ENCODE data around the gene RBMS2.
"Not testable (repeated sequence)": the region's sequence is repeated elsewhere in the genome, so short reads cannot be mapped to it uniquely, and the experiment has no call there.

RBMS2 gene

DNA sequence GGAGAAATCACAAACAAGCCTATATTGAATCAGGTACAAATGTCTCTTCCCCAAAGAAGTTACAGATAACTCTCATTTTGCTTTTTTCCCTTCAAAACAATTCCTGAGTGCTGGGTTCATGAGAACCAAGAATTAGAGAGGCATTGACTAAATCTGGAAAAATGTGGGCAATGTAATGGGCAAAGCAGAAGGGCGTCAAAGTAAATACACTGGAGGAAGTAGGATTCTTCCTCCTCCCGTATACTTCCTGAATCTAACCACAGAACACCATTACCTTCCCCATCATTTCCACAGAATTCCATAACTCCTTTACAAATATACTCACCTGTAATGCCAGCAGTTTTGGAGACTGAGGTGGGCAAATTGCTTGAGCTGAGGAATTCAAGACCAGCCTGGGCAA is 3.0 kb upstream of the RBMS2 start:
- DNase-seq: no peak

DNA sequence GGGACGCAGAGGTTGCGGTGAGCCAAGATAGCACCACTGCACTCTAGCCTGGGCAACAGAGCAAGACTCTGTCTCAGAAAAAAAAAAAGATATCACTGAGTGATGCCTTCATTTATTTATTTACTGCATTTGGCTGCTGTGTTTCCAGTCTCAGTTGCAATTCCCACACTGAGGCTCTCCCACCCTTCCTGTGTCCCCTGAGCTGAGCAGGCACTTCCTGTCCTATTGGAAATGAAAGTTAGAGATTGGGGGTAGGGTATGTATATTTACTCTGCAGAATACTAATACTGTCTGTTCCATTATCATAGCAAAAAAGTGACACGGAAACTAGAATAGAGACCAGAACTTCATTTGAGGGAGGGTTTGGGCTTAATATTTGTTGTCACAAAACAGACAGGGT is 1.6 kb upstream of the RBMS2 start:
- DNase-seq: no peak

DNA sequence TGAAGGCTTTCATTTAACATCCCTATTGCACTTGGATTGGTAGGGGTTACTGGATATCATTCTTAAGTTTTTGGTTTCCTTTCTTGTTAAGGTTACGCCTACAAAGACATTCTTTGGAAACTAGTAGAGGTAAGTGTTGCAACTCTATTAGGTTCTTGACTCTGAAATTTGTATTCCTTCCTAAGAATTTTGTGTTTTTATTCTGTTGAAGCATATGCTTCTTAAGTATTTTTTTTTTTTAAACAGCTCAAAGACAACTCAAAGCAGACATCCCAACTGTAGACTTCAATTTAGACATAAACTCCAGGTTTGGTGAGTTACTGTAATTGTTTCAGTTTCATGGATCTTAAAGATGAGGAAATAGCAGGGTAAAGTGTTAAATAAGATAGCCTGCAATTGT is 1.1 kb upstream of the RBMS2 start:
- DNase-seq: no peak

DNA sequence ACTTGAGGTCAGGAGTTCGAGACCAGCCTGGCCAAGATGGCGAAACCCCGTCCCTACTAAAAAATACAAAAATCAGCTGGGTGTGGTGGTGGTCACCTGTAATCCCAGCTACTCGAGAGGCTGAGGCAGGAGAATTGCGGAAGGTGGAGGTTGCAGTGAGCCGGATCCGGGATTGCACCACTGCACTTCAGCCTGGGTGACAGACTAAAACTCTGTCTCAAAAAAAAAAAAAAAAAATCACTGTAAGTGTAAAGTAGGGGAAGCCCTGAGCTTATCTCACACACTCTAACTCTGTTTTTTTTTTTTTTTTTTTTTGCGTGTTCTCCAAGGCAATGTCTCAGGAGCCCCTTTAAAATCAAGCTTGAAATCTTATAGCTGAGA is 421 bp upstream of the RBMS2 start:
- no peak for DNase-seq

DNA sequence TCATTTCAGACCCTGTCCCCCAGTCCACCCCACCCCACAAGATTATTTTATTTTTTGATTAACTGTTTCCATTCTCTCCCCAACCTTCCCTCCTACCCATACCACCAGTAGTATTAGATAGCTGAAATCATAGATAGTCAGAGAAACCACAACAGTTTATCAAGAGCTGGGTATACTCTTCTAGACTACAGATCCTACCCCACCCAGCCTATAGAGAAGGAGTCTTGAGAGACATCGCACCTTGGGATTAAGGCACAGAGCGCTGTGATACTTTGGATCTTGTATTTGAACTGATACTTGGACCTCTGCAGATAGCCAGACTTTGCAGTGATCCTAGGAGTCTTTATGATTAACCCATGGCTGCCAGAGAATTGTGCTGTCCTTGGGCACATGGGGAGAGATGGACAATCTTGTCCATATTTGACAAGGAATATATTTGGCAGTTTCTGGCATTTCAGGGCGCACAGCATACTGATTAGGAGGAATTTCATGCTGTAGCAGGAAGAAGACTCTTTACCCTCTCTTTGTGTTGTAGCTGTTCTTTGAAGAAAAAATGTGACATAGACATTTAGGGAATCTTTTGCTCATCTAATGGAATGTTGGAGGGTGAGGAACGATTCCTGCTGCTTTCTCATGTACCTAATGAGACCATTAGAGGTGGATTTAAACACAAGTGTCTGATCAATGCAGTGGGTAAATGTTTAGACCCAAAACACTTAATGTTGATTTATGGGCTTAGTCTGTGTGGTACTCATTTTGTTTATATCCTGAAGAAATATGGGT is 982 bp downstream of the RBMS2 start:
- no peak for DNase-seq

DNA sequence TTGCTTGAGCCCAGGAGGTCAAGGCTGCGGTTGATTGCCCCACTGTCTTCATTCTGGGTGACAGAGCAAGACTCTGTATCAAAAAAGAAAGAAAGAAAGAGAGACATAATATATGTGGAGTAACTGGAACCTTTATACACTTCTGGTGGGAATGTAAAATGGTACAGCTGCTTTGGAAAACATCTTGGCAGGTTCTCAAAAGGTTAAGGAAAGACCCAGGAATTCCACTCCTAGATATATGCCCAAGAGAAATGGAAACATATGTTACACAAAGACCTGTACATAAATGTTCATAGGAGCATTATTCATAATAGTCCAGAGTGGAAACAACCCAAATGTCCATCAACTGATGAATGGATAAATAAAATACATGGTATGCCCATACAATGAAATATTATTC is 7.2 kb downstream of the RBMS2 start:
- DNase-seq: no peak

DNA sequence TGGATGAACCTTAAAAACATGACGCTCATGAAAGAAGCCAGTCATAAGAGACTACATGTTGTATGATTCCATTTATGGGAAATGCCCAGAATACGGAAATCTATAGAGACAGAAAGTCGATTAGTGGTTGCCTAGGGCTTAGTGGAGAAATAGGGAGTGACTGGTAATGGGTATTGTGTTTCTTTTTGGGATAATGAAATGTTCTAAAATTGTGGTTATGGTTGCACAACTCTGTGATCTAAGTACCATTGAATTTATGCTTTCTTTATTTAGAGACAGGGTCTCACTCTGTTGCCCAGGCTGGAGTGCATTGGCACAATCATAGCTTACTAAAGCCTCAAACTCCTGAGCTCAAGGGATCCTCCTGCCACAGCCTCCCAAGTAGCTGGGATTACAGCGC is 8.0 kb downstream of the RBMS2 start:
- no peak for DNase-seq

DNA sequence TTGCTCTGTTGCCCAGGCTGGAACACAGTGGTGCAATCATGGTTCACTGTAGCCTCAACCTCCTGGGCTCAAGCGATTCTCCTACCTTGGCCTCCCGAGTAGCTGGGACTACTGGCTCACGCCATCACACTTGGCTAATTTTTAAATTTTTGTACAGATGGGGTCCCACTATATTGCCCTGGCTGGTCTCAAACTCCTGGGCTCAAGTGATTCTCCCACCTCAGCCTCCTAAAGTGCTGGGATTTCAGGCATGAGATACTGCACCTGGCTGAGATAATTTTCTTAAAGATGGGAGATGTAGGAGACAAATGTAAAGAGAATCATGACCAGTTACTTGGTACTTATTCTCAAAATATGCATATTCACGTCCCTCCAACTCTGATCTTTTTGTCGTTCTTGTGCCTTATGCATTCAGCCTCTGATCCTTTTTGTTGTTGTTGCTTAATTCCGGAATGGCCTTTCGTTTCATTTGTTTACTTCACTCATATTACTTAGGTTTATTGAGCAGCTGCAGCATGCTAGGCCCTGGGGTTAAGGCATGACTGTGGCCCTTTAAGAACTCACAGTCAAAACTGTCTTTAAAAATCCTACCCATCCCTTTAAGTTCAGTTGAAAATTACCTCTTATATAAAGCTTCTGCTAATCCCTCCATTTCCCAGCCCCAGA is 8.9 kb downstream of the RBMS2 start:
- no peak for DNase-seq

DNA sequence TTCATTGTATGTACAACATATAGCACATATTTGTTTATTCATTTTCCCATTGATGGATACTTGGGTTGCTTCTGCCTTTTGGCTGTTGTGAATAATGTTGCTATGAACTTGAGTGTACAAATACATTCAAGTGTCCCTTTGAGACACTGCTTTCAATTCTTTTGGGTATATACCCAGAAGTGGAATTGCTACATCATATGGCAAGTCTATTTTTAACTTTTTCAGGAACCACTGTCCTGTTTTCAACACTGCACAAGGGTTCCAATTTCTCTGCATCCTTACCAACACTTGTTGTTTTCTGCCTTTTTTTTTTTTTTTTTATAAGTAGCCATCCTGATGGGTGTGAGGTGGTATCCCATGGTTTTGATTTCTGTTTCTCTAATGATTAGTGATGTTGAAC is 15.9 kb downstream of the RBMS2 start:
- DNase-seq: no peak

DNA sequence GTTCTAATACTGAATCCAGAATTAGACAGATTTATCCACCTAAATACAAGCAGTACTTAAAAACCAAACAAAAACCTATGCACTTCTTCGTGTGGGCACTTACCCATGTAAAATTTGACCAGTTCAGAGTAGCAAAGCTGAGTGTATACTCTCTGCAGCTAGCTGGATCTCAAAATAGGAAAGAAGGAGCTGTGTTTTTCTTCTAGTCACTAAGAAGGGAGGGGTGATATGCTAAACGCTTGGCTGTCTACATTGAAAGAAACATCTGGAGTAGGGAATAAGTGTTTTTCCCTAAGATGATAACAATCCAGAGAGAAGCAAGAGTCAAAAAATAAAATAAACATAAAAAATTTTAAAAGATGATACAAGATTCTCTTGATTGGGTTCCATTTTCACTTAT is 20.0 kb downstream of the RBMS2 start:
- no peak for DNase-seq

DNA sequence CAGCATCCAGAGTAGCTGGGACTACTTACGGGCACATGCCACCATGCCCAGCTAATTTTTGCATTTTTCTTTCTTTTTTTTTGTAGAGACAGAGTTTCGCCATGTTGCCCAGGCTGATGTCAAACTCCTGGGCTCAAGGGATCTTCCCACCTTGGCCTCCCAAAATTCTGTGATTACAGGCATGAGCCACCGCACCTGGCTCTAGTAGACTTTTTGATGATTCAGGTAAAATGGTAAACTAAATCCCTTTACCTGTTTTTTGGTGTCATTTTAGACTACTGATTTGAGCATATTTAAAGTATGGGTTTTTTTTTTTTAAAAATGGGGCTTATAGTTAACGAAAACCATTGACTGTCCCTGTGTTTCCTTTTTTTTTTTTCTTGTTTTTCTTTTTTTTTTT is 20.5 kb downstream of the RBMS2 start:
- DNase-seq: no peak

DNA sequence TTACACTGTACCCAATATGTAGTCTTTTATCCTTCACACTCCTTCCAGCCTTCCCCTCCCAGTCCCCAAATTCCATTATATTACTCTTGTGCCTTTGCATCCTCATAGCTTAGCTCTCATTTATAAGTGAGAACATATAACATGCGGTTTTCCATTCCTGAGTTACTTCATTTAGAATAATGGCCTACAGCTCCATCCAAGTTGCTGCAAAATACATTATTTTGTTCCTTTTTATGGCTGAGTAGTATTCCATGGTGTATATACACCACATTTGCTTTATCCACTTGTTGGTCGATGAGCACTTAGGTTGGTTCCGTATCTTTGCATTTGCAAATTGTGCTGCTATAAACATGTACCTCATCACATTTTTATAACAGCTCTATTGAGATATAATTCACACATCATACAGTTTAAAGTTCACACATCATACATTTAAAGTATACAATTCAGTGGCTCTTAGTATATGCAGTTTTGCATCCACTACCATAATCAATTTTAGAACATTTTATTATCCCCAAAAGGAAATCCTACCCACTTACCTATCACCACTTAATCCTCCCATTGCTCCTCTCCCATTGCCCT is 23.5 kb downstream of the RBMS2 start:
- no peak for DNase-seq

DNA sequence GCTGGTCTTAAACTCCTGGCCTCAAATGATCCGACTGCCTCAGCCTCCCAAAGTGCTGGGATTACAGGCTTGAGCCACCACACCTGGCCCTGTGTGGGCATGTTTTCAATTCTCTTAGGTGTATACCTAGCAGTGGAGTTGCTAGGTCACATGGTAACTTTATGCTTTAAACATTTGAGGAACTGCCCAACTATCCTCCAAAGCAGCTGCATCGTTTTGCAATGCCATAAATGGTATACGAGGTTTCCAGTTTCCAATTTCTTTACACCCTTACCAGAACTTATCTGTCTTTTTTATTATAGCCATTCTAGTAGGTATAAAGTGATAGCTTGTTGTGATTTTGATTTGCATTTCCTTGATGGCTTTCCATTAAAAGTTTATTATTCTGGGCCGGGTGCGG is 25.1 kb downstream of the RBMS2 start:
- no peak for DNase-seq

DNA sequence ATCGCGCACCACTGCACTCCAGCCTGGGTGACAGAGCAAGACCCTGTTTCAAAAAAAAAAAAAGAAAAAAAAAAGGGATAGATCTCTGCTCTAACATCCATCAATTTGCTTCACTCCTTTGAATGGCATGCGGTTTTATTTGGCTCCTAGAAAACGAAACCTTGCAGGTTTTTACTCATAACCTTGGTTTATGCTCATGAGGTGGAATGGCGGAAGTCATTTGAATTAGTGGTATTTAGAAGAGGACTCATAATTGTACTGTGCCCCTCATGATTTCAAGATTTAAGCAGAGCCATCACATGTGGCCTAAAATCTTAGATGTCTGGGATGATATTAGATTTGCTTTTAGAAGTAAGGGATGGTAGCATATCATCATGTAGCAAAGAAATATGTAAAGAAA is 29.4 kb downstream of the RBMS2 start:
- no peak for DNase-seq

DNA sequence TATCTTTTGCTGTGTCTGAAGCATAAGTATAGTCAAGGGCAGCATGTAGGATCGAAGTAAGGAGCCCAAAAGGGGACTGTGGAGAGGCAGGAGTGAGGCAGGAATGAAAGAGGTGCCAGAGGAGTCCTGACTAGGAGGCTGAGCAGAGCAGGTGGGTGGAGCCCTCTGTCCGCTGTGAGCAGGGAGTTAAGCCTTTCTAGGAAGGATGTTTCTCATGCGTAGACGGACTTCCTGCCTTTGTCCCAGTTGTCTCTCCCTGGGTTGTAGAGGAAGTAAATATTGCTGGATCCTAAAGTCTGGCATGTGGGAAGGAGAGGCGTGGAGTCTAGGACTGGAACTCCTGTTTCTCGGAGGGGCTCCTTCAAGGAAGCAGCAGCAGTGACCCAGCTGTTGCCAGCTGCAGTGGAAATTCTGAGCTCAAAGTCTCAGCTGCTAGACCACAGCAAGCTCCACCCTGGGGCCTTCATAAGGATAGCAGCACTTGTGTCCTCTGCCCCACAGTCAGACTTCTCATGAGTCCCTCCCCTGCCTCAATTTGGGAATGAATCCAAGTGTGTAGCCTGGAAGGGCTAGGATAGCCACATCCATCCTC is 44.0 kb downstream of the RBMS2 start:
- DNase-seq: no peak

DNA sequence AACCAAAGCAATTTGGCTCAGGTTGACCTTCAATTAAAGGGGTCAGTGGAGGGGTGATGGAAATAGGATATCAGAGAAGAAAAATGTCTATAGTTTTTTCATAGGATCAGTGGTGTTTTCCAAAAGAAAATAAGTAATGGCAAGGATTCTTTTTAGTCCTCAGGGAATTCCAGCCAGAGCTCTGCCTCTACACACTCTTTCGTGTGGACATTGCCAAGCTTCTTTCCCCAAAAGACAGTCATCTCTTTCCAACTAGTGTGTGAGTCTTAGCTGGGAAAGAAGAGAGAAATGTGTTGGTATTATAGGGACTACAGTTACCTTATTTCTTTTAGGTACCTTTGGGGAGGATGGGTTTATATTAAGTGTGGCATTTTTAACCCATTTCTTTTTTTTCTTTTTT is 46.5 kb downstream of the RBMS2 start:
- DNase-seq: no peak

DNA sequence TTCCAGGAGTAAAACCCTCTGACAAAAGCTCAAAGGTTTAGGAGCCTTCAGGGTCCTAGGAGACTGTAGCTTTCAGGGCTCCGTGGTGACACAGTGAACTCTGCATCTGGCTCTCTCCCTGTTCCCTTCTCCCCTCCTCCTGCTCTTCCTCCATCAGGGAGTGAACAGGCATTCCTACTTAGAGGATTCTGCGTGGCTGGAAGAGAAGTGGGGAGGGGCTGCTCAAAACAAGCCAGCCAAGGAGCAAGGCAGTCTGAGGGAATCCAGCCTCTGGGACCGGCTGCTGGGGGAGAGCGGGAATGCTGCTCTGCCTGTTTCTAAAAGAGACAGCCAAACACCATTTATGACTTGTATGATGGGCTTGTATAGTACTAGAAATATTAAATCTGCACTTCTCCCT is 49.5 kb downstream of the RBMS2 start:
- DNase-seq: no peak

DNA sequence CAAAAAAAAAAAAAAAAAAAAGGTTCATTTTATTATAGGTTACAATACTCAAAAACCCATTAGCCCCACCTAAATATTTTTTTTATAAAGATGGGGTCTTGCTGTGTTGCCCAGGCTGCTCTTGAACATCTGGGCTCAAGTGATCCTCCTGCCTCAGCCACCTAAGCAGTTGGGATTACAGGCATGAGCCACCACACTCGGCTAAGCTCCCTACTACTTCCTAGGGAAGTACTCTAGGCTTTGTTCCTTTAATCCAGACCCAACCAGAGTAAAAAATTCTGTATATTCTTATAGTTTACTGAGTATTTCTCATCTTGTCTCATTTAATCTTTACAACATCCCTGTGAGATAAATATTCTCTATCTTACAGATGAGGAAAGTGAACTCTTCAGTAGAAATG is 50.7 kb downstream of the RBMS2 start:
- no peak for DNase-seq

DNA sequence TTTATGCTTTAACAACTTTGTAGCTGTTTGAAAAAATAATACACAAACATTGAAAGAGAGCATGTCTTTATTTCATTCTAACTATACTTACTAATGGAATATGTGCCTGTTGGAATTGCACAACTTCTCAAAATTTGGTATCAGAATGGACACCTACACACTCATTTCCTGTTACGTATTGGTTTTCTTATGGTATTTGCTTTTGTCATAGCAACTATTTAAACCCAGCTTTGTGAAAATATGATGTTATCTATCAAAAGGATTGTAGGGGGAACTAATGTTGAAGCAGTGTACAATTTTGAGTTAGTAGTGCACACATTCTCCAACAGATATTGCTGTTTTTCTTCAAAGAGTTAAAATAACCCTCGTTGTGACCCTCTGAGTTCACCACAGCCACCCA is 52.6 kb downstream of the RBMS2 start:
- no peak for DNase-seq

DNA sequence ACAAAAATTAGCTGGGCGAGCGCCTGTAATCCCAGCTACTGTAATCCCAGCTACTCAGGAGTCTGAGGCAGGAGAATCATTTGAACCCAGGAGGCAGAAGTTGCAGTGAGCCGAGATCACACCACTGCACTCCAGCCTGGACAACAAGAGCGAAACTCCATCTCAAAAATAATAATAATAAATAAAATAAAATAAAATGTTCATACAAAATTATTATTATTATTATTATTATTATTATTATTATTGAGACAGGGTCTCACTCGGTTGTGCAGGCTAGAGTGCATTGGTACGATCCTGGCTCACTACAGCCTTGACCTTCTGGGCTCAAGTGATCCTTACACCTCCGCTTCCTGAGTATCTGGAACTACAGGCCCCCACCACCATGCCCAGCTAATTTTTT is 55.6 kb downstream of the RBMS2 start:
- DNase-seq: not testable (repeated sequence)

DNA sequence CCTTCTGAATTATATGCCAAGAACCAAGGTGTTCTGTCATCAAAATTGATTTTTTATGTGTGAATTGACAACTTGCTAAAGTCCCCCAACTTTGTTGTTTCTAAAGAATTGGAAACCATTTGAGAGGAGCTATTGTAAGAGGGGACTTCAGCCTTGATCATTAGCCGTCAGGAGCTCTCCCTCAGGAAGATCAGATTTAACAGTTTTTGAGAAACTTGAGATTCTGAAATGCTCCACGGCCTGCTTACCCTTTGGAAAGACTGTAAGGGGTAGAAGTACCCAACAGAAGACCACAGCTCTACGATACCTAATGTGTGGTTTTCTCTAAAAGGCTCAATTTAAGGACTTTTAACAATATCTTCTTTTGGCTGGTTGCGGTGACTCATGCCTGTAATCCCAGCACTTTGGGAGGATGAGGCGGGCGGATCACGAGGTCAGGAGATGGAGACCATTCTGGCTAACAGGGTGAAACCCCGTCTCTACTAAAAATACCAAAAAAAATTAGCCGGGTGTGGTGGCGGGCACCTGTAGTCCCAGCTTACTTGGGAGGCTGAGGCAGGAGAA is 57.4 kb downstream of the RBMS2 start:
- DNase-seq: no peak

DNA sequence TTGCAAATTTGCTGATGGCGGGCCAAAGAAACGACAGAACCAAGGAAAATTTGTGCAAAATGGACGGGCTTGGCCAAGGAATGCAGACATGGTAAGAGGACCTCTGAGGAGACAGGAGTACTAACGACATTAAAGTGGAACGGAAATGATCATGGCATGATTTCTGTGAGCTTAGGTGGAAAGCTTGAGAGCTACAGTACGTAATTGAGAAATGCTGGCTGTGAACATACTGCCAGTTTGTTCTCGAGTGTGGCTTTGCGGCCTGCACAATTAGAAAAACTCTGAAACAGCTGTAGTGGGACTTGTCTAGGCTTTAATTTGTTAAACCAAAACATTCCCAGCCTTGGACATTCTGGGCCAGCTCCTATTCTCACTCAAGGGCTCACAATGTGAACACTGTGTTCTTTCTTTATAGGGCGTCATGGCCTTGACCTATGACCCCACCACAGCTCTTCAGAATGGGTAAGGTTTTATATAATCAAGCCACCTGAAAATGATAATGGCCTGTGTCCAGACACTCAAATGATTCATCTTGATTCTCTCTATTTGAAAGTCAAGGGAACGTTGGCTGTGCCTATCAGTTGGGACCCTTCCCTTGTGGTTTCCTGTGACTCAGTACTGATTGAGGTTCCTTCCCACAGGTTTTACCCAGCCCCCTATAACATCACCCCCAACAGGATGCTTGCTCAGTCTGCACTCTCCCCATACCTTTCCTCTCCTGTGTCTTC is 60.0 kb downstream of the RBMS2 start:
- DNase-seq: no peak

DNA sequence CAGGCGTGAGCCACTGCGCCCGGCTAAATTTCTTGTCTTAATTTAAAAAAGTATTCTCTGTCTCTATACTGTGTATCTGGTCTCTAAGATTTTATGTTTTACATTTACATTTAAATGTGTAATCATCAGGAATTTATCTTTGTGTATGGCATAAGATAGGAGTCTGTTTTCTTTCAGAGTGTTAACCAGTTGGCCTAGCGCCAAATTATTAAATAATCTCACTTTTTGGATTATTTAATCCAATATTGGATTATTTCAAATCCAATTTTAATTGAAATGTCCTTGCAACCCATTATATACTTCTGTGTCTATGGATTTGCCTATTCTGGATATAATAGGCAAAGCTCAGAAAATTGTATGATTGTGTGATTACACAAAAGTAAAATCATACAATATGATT is 63.5 kb downstream of the RBMS2 start:
- DNase-seq: no peak

All from DMS79 (cell line).